Activated CD4-positive, CD25-positive, alpha-beta regulatory T cell (primary cell): ENCODE results near the gene VEGFA.
A peak's percentile ranks its signal among the peaks of the same experiment; 100 is the strongest.

ENCODE experiments used
- DNase-seq, 4 experiments: peaks; one replicate each; lab custom pipeline; 2025; lab: John Stamatoyannopoulos, UW

VEGFA gene

GRCh38 chr6:43759136-43759906 is 10.7 kb upstream of the VEGFA start:
- no peak for DNase-seq

GRCh38 chr6:43759907-43760206 is 10.2 kb upstream of the VEGFA start:
- no peak for DNase-seq

- DNase-seq, result no peak
Observed at GRCh38 chr6:43760210-43761168, 9.5 kb upstream of the VEGFA start.

GRCh38 chr6:43761666-43762409 is 8.2 kb upstream of the VEGFA start:
- no peak for DNase-seq

GRCh38 chr6:43762410-43762768 is 7.6 kb upstream of the VEGFA start:
- no peak for DNase-seq

- no peak for DNase-seq
Observed at GRCh38 chr6:43762966-43763695, 6.9 kb upstream of the VEGFA start.

GRCh38 chr6:43763812-43764522 is 6.0 kb upstream of the VEGFA start:
- DNase-seq, result no peak

GRCh38 chr6:43764772-43765171 is 5.2 kb upstream of the VEGFA start:
- DNase-seq, result no peak

- no peak for DNase-seq
Observed at GRCh38 chr6:43765776-43766499, 4.1 kb upstream of the VEGFA start.

- no peak for DNase-seq
Observed at GRCh38 chr6:43766500-43766853, 3.5 kb upstream of the VEGFA start.

- DNase-seq, result no peak
Observed at GRCh38 chr6:43766964-43767461, 3.0 kb upstream of the VEGFA start.

- DNase-seq, result no peak
Observed at GRCh38 chr6:43767553-43768505, 2.2 kb upstream of the VEGFA start.

GRCh38 chr6:43768506-43768860 is 1.5 kb upstream of the VEGFA start:
- DNase-seq, result no peak

GRCh38 chr6:43768983-43769525 is 957 bp upstream of the VEGFA start:
- DNase-seq, result no peak

GRCh38 chr6:43770372-43771209 is 580 bp downstream of the VEGFA start:
- peak in 1 of 4 experiments; percentile 33 for DNase-seq

- peak in 3 of 4 experiments; percentile 14 to 49 (median 30) for DNase-seq
Observed at GRCh38 chr6:43771210-43771857, 1.3 kb downstream of the VEGFA start.

GRCh38 chr6:43771858-43772680 is 2.1 kb downstream of the VEGFA start:
- peak in 2 of 4 experiments; percentile 48 for DNase-seq
